HG03159 (cell line): ENCODE measurements around the gene CLK3.
A peak's percentile ranks its signal among the peaks of the same experiment; 100 is the strongest.
"Not testable (repeated sequence)": the region's sequence is repeated elsewhere in the genome, so short reads cannot be mapped to it uniquely, and the experiment has no call there.

Experiments used
- ATAC-seq: cut with Tn5 transposase; IDR thresholded peaks from one replicate; pipeline ENCODE4 v1.9.1; 2021; ENCODE audit warnings: mild to moderate bottlenecking, moderate library complexity; ENCODE audit not compliant: unreplicated experiment

The CLK3 gene

DNA sequence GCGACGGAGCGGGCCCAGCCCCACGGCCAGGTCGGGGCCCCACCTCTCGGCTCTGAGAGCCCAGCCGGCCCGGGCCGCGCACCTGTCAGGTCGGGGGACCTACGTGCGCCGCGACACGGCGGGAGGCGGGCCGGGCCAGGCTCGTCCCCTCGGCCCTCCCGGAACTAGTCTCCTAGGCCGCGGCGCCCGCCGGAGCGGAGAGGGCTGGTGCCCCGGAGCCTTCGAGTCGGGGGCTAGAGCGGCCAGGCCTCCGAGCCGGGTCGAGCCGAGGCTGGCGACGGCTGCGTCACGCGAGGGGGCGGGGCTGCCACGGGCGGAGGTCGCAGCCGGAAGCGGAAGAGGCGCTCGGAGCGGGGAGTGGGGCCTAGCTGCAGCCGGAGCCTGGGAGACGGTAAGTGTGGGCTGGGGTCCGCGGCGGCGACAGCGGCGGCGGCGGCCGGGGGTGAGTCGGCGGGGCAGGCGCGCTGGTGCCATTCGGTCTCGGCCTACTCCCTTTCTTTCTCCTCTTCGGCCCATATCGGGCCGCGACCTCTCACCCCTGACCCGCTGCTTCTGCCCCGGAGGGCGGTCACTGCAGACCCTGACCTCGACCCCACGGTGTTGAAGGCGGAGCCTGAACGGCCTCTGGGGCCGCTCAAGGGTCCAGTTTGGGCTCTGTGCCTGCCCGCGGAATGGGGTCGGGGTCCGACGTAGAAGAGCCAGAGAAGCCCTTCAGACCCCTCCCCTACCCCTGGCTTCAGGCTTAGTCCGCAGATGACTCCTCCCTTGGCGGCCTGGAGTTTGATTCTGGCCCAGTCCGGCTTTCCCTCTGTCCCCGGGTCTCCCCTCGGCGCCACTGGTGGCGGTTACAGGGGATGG is at the start of gene CLK3:
CLK3 (plus strand) TSS at position 329 of the 858 bp plus-strand sequence. CDS start 3,361 bp downstream, outside the sequence.
- ATAC-seq, result peak; percentile 75

- ATAC-seq, result no peak
These were observed 47.0 kb upstream of the CLK3 start for GRCh38 chr15:74568594-74568993.

- ATAC-seq, result no peak
These were observed 45.9 kb upstream of the CLK3 start for GRCh38 chr15:74569731-74570070.

GRCh38 chr15:74571191-74571590 is 44.4 kb upstream of the CLK3 start:
- no peak for ATAC-seq

- ATAC-seq, result no peak
These were observed 41.6 kb upstream of the CLK3 start for GRCh38 chr15:74573987-74574386.

- no peak for ATAC-seq
These were observed 37.1 kb upstream of the CLK3 start for GRCh38 chr15:74578496-74578994.

DNA sequence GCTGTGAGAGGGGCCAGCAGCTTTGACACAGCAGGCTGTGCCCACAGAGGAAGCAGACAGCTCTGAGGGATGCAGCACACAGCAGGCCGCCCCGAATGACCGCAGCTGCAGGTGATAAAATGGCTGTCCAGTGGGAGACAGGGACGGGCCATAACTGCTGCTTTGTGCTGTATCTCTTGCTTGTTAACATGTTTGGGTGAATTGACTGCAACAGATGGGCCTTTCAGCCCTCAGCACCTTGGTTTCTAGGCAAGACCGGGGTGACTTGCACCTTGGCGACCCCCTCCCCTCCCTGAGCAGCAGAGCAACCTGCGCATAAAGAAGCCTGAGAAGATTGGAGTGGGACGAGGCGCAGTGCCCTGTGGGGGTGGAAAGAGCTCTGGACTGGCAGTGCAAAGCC is 36.6 kb upstream of the CLK3 start:
- no peak for ATAC-seq

- ATAC-seq, result no peak
These were observed 34.9 kb upstream of the CLK3 start for GRCh38 chr15:74580538-74581350.

DNA sequence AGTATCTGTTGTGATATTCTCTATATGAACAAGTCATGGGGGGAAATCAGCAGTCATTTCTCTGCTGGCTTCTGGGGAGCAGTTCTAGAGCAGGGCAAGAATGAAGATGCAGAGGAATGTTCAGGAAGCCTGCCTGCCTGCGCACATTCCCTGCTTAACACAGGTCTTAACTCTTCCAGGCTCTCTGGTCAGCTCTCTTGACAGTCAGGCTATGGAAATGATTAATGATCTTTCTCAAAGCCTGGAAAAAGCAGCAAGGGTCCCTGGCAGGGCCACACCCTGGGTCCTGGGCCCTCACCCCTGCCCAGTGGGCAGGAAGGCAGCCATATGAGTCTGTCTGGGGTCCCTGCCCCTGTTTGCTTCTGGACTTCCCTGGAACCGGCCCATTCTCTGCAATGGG is 31.4 kb upstream of the CLK3 start:
- ATAC-seq, result no peak

- ATAC-seq, result no peak
These were observed 30.9 kb upstream of the CLK3 start for GRCh38 chr15:74584779-74585178.

DNA sequence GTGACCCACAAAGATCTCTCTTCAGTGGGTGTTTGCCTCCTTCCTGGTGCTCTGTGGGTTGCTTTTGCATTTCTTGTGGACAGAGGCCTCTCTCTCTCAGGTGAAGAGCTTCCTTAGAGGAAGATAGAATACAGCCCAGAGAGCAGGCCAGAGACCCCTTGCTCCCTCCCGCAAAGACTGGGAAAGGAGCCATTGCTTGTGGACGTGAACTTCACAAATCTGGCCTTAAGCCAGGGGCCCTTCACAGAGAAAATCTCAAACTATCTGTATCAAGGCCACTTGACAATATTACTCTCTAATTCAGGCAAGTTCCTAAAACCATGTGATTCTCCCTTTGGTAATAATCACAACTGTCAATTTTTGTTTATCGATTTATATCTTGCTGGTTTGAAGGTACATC is 30.4 kb upstream of the CLK3 start:
- no peak for ATAC-seq

DNA sequence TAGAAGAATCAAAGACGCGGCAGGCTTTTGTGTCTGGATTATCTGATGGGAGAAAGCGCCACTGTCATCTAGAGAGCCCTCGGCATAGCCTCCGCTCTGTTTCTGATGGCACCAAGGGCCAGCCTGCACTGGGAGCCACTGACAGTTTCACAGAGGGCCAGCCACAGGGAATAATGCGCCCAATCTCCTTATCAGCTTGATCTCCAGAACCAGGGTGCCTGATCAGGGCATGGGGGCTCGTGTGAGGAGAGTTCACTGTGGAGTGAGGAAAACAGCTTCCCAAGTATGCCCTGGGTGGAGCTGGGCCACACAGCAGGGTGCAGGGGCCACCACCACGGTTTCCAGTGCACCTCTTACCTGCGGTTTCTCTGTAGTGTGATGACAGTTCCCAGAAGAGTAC is 29.8 kb upstream of the CLK3 start:
- no peak for ATAC-seq

DNA sequence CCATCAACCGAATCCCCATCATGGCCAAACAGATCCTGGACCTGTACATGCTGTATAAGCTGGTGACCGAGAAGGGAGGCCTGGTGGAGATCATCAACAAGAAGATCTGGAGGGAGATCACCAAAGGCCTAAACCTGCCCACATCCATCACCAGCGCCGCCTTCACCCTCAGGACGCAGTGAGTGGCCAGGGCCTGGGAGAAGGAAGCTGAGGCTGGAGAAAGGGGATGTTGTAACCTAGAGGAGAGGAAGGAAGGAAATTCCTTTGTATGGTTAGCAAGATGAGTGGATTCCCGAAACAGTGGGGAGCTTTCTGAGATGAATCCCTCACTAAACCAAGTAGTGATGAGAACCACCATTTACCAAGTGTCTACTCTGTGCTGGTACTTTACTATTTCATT is 25.8 kb upstream of the CLK3 start:
- no peak for ATAC-seq

DNA sequence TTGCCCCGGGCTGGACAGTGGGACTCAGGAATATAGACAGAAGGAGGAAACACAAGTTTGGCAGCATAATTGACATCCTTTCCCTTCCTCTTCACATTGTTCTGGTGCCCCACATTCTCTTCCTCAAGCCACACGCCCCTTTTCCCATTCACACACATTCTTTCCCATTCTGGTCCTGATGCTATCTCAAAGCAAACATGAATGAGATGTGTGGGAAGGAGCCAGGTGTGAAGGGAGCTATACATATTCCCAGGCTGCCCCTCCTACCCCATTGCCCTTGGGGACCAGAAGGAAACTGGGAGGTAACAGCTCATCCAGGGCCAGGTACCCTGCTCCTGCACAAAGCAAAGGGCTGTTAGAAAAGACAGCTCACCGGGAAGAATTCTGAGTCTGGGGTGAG is 23.4 kb upstream of the CLK3 start:
- ATAC-seq, result no peak

DNA sequence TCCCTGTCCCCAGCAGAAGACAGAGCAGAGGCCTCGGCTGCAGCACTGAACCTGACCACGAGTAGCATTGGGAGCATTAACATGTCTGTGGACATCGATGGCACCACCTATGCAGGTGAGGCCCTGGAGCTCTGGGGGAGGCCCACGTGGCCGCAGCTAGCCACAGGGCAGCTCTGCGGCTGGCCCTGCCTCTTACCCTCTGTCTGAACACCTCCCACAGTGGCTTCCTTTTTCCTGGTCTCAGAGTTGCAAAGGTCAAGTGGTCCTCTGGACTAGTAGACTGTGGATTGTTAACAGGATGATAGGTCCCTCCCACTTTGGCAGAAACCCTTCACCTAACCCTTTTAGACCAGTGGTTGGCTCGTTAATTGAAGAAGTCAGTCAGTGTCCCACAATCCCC is 22.5 kb upstream of the CLK3 start:
- ATAC-seq, result no peak

DNA sequence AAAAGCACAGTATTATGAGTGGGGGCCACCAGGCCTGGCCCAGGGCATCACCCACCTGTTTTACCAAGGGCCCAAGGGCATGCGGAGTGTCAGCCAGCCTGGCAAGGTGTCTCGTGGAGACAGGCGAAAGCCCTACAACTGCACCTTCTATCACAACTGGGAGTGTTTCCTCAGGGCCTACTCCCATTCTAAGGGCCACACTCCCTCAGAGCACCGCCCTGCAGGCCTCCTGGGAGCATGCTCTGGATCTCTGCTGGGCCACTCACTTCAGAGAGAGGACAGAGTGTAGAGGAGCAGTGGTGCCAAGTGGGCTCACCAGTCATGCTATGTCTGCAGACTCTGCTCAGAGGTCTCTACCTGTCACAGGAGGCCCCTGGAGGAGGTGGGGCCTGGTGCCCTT is 21.2 kb upstream of the CLK3 start:
- no peak for ATAC-seq

DNA sequence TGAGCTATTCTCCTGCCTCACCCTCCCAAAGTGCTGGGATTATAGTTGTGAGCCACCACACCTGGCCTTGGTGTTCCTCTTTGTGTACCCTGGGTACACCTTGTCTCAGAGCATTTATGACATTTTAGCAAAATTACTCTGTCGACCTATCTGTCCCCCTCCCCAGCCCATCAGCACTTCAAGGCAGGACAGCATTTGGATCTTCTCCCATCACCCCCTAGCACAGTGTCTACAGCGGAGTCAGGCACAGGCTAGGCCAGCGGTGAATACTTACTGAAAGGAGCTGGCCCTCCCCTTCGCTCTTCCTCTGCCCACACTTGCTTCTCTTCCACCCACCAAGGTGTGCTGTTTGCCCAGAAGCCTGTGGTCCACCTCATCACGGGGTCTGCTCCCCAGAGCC is 20.4 kb upstream of the CLK3 start:
- no peak for ATAC-seq

DNA sequence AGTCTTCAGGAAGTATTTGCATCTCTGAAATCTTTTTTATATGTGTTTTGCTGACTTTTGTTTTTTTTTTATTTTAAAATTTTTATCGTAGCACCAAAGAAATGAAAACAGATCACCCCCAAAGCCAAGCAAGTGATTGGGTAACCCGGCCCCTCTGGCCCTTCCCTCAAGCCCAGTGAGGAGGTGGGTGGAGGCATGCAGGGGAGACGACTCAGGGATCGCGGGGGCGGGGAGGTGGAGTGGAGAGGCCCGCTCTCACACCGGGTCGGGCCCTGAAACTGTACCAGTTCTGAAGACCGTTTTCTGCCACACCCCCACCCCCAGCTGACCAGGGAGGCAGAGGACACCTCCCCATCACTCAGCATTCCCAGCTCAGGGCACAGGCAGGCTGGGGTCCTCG is 18.9 kb upstream of the CLK3 start:
- ATAC-seq, result not testable (repeated sequence)

- not testable (repeated sequence) for ATAC-seq
These were observed 18.4 kb upstream of the CLK3 start for GRCh38 chr15:74597146-74597705.

- ATAC-seq, result peak; percentile 83
These were observed 17.4 kb upstream of the CLK3 start for GRCh38 chr15:74598126-74598842.

GRCh38 chr15:74599156-74599555 is 16.5 kb upstream of the CLK3 start:
- ATAC-seq, result no peak
